A549 (cell line): ENCODE measurements around the gene NDUFC1. TPM values are rescaled to one million over a fixed set of nuclear protein-coding genes. Genes with fewer than 3 reads are reported as not detected.
A peak's percentile ranks its signal among the peaks of the same experiment; 100 is the strongest.

Experiments used
- ATAC-seq, 2 experiments: fragments of 200-7000 bp in 1 of 2; fragments of >200 bp in 1 of 2; cut with Nextera tagmentation in 1 of 2; cut with Tn5 transposase in 1 of 2; 3 replicates each; pipeline versions ENCODE4 v1.8.0 to v1.9.1; 2018 to 2020; ENCODE audit warnings: mild to moderate bottlenecking in 1 of 2, moderate library complexity in 1 of 2
- CTCF ChIA-PET: fragments of 300-600 bp; sonication (Branson Sonifier 250); formaldehyde crosslinking; extraction: SDS; loops from one replicate; lab custom pipeline; 2021; ENCODE audit warnings: antibody characterized with exemption, inconsistent platforms; lab: Yijun Ruan, JAX
- POLR2A ChIA-PET: fragments of 350-600 bp; formaldehyde crosslinking; extraction: SDS; loops from one replicate; lab custom pipeline; 2021; ENCODE audit warnings: antibody characterized with exemption, inconsistent platforms; lab: Yijun Ruan, JAX
- DNase-seq, 2 experiments: peaks; one replicate each; pipeline versions ENCODE4 v3.0.0 to v3.0.0-alpha.2; 2011 to 2016; ENCODE audit warnings: low read depth in 1 of 2, low spot score in 1 of 2
- FAIRE-seq: peaks from 2 replicates; lab custom pipeline; 2011; peaks lifted over from hg19 to GRCh38; lab: Jason Lieb, UNC
- H3K27ac ChIP-seq, 2 experiments: fragments of >200 bp; sonication (Bioruptor Twin); formaldehyde crosslinking; 3 replicates each; pipeline ENCODE4 v1.5.1; 2016 to 2017
- H3K4me1 ChIP-seq: fragments of >200 bp; sonication (Bioruptor Twin); formaldehyde crosslinking; 3 replicates; pipeline ENCODE4 v1.6.1; 2016
- H3K4me2 ChIP-seq: fragments of >200 bp; sonication (Bioruptor Twin); formaldehyde crosslinking; 3 replicates; pipeline ENCODE4 v1.6.1; 2016
- H3K4me3 ChIP-seq: fragments of >200 bp; sonication (Bioruptor Twin); formaldehyde crosslinking; 3 replicates; pipeline ENCODE4 v1.5.1; 2016
- H3K9me3 ChIP-seq: fragments of >200 bp; sonication (Bioruptor Twin); formaldehyde crosslinking; 3 replicates; pipeline ENCODE4 v1.6.1; 2016
- ATOH8 ChIP-seq: fragments of 250-450 bp; sonication (Bioruptor Pico); IDR thresholded peaks from 2 replicates; pipeline ENCODE4 v1.5.0; 2020; ENCODE audit warnings: low read depth, mild to moderate bottlenecking, moderate library complexity
- BCL3 ChIP-seq: fragments of >200 bp; sonication (Bioruptor Twin); formaldehyde crosslinking; IDR thresholded peaks from 3 replicates; pipeline ENCODE4 v1.6.1; 2016
- CBX2 ChIP-seq: fragments of 200-600 bp; sonication (generic); IDR thresholded peaks from 2 replicates; pipeline ENCODE4 v1.6.1; 2016; ENCODE audit warnings: low read depth, mild to moderate bottlenecking, borderline replicate concordance
- CHD4 ChIP-seq: fragments of 200-600 bp; sonication (generic); IDR thresholded peaks from 2 replicates; pipeline ENCODE4 v1.6.1; 2016; ENCODE audit warnings: antibody characterized with exemption, mild to moderate bottlenecking, borderline replicate concordance
- ELK1 ChIP-seq: fragments of 150-350 bp; IDR thresholded peaks from 2 replicates; pipeline ENCODE4 v1.6.1; 2014; ENCODE audit warnings: low read depth, mild to moderate bottlenecking, low read length
- FOSB ChIP-seq: fragments of 250-450 bp; sonication (Bioruptor Pico); IDR thresholded peaks from 2 replicates; pipeline ENCODE4 v1.5.0; 2020; ENCODE audit warnings: mild to moderate bottlenecking, moderate library complexity
- HDAC2 ChIP-seq: fragments of 200-600 bp; sonication (generic); IDR thresholded peaks from 2 replicates; pipeline ENCODE4 v1.6.1; 2016
- HOXB13 ChIP-seq: fragments of 250-450 bp; sonication (Bioruptor Pico); IDR thresholded peaks from 2 replicates; pipeline ENCODE4 v1.5.0; 2020; ENCODE audit warnings: low read depth, mild to moderate bottlenecking, moderate library complexity
- HOXB5 ChIP-seq: fragments of 250-450 bp; sonication (Bioruptor Pico); IDR thresholded peaks from 2 replicates; pipeline ENCODE4 v1.5.0; 2020; ENCODE audit warnings: mild to moderate bottlenecking, moderate library complexity
- JUNB ChIP-seq: fragments of >200 bp; sonication (Bioruptor Twin); formaldehyde crosslinking; IDR thresholded peaks from 2 replicates; pipeline ENCODE4 v1.6.1; 2016
- KDM1A ChIP-seq: fragments of 200-600 bp; sonication (generic); IDR thresholded peaks from 2 replicates; pipeline ENCODE4 v1.6.1; 2016; ENCODE audit warnings: low read depth, mild to moderate bottlenecking
- KDM5A ChIP-seq: fragments of 200-600 bp; sonication (generic); IDR thresholded peaks from 2 replicates; pipeline ENCODE4 v1.6.1; 2016; ENCODE audit warnings: antibody characterized with exemption, mild to moderate bottlenecking
- MYC ChIP-seq: IDR thresholded peaks from 2 replicates; pipeline ENCODE4 v1.6.1; 2012; ENCODE audit warnings: mild to moderate bottlenecking, inconsistent platforms, low read length, improper control_type of control experiment, borderline replicate concordance
- NFE2L2 ChIP-seq: fragments of 150-350 bp; conservative IDR thresholded peaks from 2 replicates; pipeline ENCODE4 v1.6.1; 2014; ENCODE audit warnings: low read length
- PBX3 ChIP-seq: IDR thresholded peaks from 2 replicates; pipeline ENCODE4 v1.6.1; 2012
- PHF8 ChIP-seq: fragments of 200-600 bp; sonication (generic); IDR thresholded peaks from 2 replicates; pipeline ENCODE4 v1.6.1; 2016; ENCODE audit warnings: low read depth, mild to moderate bottlenecking, antibody characterized with exemption, moderate library complexity, borderline replicate concordance
- POLR2A ChIP-seq: IDR thresholded peaks from 2 replicates; pipeline ENCODE4 v1.6.1; 2012; ENCODE audit warnings: mild to moderate bottlenecking, low read length
- RAD21 ChIP-seq, 2 experiments: fragments of >200 bp in 1 of 2; sonication (Bioruptor Twin) in 1 of 2; formaldehyde crosslinking in 1 of 2; IDR thresholded peaks in 1 of 2; conservative IDR thresholded peaks in 1 of 2; 2 replicates in 1 of 2; 3 replicates in 1 of 2; pipeline ENCODE4 v1.6.1; 2012 to 2018; ENCODE audit warnings: inconsistent platforms in 1 of 2
- RFX5 ChIP-seq: fragments of 450-650 bp; IDR thresholded peaks from 2 replicates; pipeline ENCODE4 v1.7.1; 2014; ENCODE audit warnings: antibody characterized with exemption, mild to moderate bottlenecking, moderate library complexity
- TFCP2L1 ChIP-seq: fragments of 250-450 bp; sonication (Bioruptor Pico); IDR thresholded peaks from 2 replicates; pipeline ENCODE4 v1.5.0; 2021; ENCODE audit warnings: mild to moderate bottlenecking
- ZFP36 ChIP-seq: fragments of 450-650 bp; IDR thresholded peaks from 2 replicates; pipeline ENCODE4 v1.6.1; 2014; ENCODE audit warnings: borderline replicate concordance; ENCODE audit not compliant: partially characterized antibody
- ZNF302 ChIP-seq: fragments of 250-450 bp; sonication (Bioruptor Pico); IDR thresholded peaks from 2 replicates; pipeline ENCODE4 v1.9.0; 2021; ENCODE audit warnings: inconsistent platforms, mild to moderate bottlenecking, moderate library complexity
- WGBS: methylation state at CpG from one replicate; pipeline ENCODE4 v1.1.6; 2017; ENCODE audit errors: missing lambda C conversion rate; 5-methylcytosine and 5-hydroxymethylcytosine counted together
- polyA minus RNA-seq: library from RNA; depleted of rRNA, polyadenylated mRNA; stranded (reverse); fragments of >200 nt; gene quantifications from 2 replicates; pipeline ENCODE4 v1.2.3, GENCODE V29; 2011; rRNA and poly(A)+ RNA removed
- polyA plus RNA-seq, 4 experiments: library from polyadenylated mRNA; depleted of rRNA in 3 of 4; stranded (reverse); fragments of >200 nt; fragmentation: RNase III in 1 of 4; extraction: RNeasy Plus Mini Kit Qiagen cat#74134 plus additional on column Dnase treatment in 1 of 4; gene quantifications; 2 replicates in 3 of 4; 3 replicates in 1 of 4; pipeline ENCODE4 v1.2.3, GENCODE V29; 2011 to 2017

The NDUFC1 gene
- polyA plus RNA-seq (2011; rRNA removed) (45.7 and 63.3 TPM in 2 replicates), polyA plus RNA-seq (2017; fragmentation: RNase III; extraction: RNeasy Plus Mini Kit Qiagen cat#74134 plus additional on column Dnase treatment) (111 to 117 TPM (median 116 TPM) in 3 replicates), polyA minus RNA-seq (5.0 and 6.5 TPM in 2 replicates)
- 52.7 and 58.6 TPM in 2 replicates for polyA plus RNA-seq (2012; cell fraction: cytosol; rRNA removed)
- 22.1 and 22.7 TPM in 2 replicates for polyA plus RNA-seq (2012; cell fraction: nucleus; rRNA removed)

- Histone ChIP-seq H3K9me3 (no peaks in the 10 kb centered on the region; the same call in 2 of the 3 replicates), H3K4me1 (peaks cover 15% of the 10 kb centered on the region; the same call in 2 of the 3 replicates), H3K4me3 (peak within 1 kb of the TSS; percentile 66), H3K27ac (peak within 1 kb of the TSS; percentile 85 to 95), H3K4me2 (peak within 1 kb of the TSS; percentile 86)
- DNase-seq (peak; percentile 58 to 59), FAIRE-seq (no peak), ATAC-seq (peak; percentile 68 to 76)
- TF ChIP-seq ZFP36, result no peak
- TF ChIP-seq PBX3, result no peak
- no peak for TF ChIP-seq CBX2
- no peak for TF ChIP-seq HOXB13 (CRISPR knock-in tag)
- no peak for TF ChIP-seq CHD4
- no peak for TF ChIP-seq RFX5
- no peak for TF ChIP-seq RAD21 (conservative IDR thresholded peaks at IDR 0.05 in 1 of 2, IDR thresholded peaks at IDR 0.05 in 1 of 2)
- TF ChIP-seq KDM1A, result no peak
- TF ChIP-seq KDM5A, result 0 out of 2 replicates have a peak, but pooled peaks have one; percentile 48
- no peak for TF ChIP-seq HOXB5 (CRISPR knock-in tag)
- no peak for TF ChIP-seq ELK1
- TF ChIP-seq ZNF302 (CRISPR knock-in tag), result no peak
- no peak for TF ChIP-seq NFE2L2
- peak; percentile 19; the same call in 1 of the 2 replicates for TF ChIP-seq PHF8
- TF ChIP-seq JUNB, result no peak
- no peak for TF ChIP-seq ATOH8 (CRISPR knock-in tag)
- WGBS, result 1% methylated on average over 22 of the region's 46 CpGs
- CTCF ChIA-PET, result interaction anchor here (1.1 to 1.6 kb wide), 3 partner anchors 56 to 271 kb away, joined by 3 to 5 read pairs (median 3); no protein-coding TSS in a partner anchor
- POLR2A ChIA-PET, result interaction anchor here (0.5 to 2.9 kb wide), 4 partner anchors 125 to 344 kb away, joined by 3 to 27 read pairs (median 4); partner anchors contain the start of gene ELF2
These were observed at the start of gene NDUFC1 for GRCh38 chr4:139301821-139302611. NDUFC1 (minus strand) TSS chr4:139302477; CDS start chr4:139295798, 6,679 bp downstream.

- no peak overlapping the region for H3K4me3 ChIP-seq
- no peak for DNase-seq
- ATAC-seq, result no peak
- H3K9me3 ChIP-seq, result no peaks in the 10 kb centered on the region
- H3K4me2 ChIP-seq, result no peak overlapping the region
- no peaks in the 10 kb centered on the region for H3K4me1 ChIP-seq
- no peak overlapping the region for H3K27ac ChIP-seq
- ChIA-PET POLR2A (no interaction called here), CTCF (interaction anchor here (1.4 kb wide), 1 partner anchor 11 kb away, joined by 4 read pairs; no protein-coding TSS in a partner anchor)
- no peak for TF ChIP-seq BCL3
- no peak for TF ChIP-seq FOSB (CRISPR knock-in tag)
- no peak for TF ChIP-seq TFCP2L1
- TF ChIP-seq MYC, result no peak
- no peak for TF ChIP-seq POLR2A
- no peak for TF ChIP-seq HDAC2
- FAIRE-seq, result no peak
These were observed 35.3 kb upstream of the NDUFC1 start for GRCh38 chr4:139337612-139338011.
